HUES6 (cell line): ENCODE data around the gene CCDC92.

Experiments used
- H3K27ac ChIP-seq: 2 replicates; pipeline ENCODE4 v1.7.0; 2013; ENCODE audit warnings: low read depth, mild to moderate bottlenecking, low read length, inconsistent platforms
- H3K27me3 ChIP-seq: 2 replicates; pipeline ENCODE4 v1.6.1; 2013; ENCODE audit warnings: low read length; ENCODE audit not compliant: control insufficient read depth, insufficient read depth
- H3K36me3 ChIP-seq: 2 replicates; pipeline ENCODE4 v1.6.1; 2013; ENCODE audit warnings: low read length; ENCODE audit not compliant: control insufficient read depth, insufficient read depth
- H3K4me1 ChIP-seq: 2 replicates; pipeline ENCODE4 v1.6.1; 2013; ENCODE audit warnings: low read length; ENCODE audit not compliant: control insufficient read depth, insufficient read depth
- H3K4me3 ChIP-seq: 2 replicates; pipeline ENCODE4 v1.5.1; 2013; ENCODE audit warnings: low read depth, low read length
- H3K9ac ChIP-seq: one replicate; pipeline ENCODE4 v1.6.1; 2013; ENCODE audit warnings: mild to moderate bottlenecking, low read length
- H3K9me3 ChIP-seq: 2 replicates; pipeline ENCODE4 v1.6.1; 2013; ENCODE audit warnings: low read depth, low read length; ENCODE audit not compliant: control insufficient read depth, insufficient read depth

Gene CCDC92

DNA sequence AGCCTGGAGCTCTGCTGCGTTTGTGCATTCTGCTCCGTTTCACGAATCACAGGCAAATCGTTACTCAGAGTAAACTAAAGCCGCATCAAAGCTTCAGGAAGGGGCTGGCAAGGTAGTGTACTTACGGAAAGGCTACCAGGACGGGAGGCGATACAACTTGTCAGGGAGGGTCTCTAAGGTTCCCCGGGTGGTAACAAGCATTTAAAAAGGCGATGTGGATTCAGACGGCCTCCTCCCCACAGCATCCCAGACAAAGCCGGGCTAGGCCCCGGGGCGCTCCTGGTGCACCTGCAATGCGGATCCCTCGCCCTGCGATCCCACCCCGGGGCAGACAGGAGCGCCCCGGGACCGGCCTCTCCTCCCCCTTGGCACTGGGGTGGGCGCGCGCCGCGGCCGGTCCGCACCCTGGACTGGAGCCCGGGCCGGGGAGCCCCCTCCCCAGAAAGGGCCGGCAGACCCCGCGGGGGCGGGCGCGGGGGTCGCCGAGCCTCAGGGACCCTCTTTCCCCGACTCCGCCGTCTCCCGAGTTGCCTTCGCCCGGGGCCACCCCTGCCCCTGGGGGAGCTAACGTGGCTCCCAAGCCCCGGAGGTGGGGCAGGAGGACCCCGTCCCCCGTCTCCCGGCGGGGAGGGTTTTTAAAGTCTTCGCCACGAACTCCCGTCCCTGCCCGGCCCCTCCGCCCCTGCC is 718 bp downstream of the CCDC92 start:
- H3K4me1 ChIP-seq, result peaks cover 4% of the 10 kb centered on the region
- H3K36me3 ChIP-seq, result peaks cover 5% of the 10 kb centered on the region
- H3K27ac ChIP-seq, result no peak overlapping the region
- peaks cover 76% of the 10 kb centered on the region for H3K27me3 ChIP-seq
- H3K9ac ChIP-seq, result peak overlapping the region; percentile 38
- peak overlapping the region; percentile 14 for H3K4me3 ChIP-seq
- H3K9me3 ChIP-seq, result no peaks in the 10 kb centered on the region

DNA sequence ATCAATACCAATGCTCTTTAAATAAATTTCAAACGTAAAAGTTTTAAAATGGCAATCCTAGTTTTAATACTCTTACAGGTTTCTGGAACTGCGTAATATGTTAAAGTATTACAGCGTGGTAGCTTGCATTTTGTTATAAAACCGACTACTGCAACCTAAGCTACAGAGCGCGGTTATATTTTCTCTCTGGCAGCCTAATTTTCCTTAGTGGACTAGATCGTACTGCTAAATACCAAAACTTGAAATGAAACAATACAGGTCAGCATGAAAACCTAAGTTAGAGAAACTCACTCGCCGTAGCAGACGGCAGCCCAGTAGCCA is 1.2 kb downstream of the CCDC92 start:
- no peak overlapping the region for H3K9ac ChIP-seq
- peaks cover 81% of the 10 kb centered on the region for H3K27me3 ChIP-seq
- H3K4me1 ChIP-seq, result peaks cover 4% of the 10 kb centered on the region
- no peaks in the 10 kb centered on the region for H3K9me3 ChIP-seq
- no peak overlapping the region for H3K27ac ChIP-seq
- peak overlapping the region; percentile 14 for H3K4me3 ChIP-seq
- peaks cover 3% of the 10 kb centered on the region for H3K36me3 ChIP-seq

DNA sequence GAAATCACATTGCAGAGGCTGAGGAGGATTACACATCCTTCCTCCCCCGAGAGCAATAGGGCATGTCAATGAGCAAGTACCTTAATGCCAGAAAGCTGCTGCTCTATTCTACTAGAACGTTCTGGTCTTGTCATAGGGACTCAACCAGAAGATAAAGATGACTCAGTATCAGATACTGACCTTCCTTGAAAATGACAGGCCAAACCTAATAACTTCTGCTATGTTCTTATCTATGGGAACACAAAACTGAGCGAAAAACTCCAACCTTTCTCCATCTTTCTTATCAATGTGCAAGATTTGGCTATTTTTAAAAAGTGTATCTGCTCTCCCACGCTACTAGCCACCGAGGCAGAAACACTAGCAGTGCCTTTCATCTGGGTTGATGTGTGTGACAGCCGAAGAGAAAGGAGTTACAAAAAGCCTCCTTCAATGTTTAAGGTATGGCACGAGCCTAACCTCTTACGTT is 5.5 kb downstream of the CCDC92 start:
- no peak overlapping the region for H3K4me3 ChIP-seq
- no peak overlapping the region for H3K9ac ChIP-seq
- H3K27me3 ChIP-seq, result peaks cover 96% of the 10 kb centered on the region
- H3K36me3 ChIP-seq, result no peaks in the 10 kb centered on the region
- no peaks in the 10 kb centered on the region for H3K9me3 ChIP-seq
- no peaks in the 10 kb centered on the region; the same call in 1 of the 2 replicates for H3K4me1 ChIP-seq
- no peak overlapping the region for H3K27ac ChIP-seq

DNA sequence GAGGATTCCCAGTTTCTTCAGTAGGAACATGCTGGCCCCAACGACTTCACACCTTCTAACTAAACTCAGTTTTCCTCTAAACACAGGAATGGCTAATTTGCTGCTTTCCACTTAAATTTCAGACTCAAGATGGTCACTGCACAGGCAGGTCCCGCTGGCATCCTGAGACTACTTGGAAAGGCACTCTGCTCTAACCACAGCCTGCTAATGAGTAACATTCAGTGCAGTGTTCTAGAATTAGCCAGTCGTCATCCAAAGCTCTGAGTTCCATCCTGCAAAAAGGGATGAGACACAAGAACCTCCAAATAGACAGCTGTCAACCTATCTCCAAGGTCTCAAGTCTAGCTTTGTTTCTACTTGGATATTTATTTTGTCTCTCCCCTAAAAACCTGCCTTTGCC is 6.0 kb downstream of the CCDC92 start:
- H3K9me3 ChIP-seq, result no peaks in the 10 kb centered on the region
- no peak overlapping the region for H3K9ac ChIP-seq
- H3K27ac ChIP-seq, result no peak overlapping the region
- no peaks in the 10 kb centered on the region; the same call in 1 of the 2 replicates for H3K4me1 ChIP-seq
- H3K36me3 ChIP-seq, result no peaks in the 10 kb centered on the region
- peaks cover 100% of the 10 kb centered on the region for H3K27me3 ChIP-seq
- no peak overlapping the region for H3K4me3 ChIP-seq

DNA sequence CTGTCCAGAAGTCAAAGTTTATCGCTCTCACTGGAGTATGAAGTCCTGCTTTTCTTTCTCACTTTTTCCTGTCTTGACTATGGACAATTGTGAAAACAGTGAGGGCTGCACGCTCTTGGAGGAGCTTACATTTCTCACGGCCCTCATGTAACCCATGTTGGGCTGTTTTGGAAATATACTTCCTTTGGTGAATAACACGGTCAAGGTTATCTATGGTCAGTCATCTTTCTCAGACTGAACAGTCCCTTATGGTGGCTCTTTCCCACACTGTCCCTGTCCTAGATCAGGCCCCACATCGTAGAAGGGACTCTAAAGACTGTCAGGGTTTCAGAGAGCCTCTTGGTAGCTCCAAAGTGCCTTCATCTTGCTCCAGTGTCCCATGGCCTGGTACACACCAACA is 7.2 kb downstream of the CCDC92 start:
- Histone ChIP-seq H3K36me3 (no peaks in the 10 kb centered on the region), H3K27me3 (peaks cover 100% of the 10 kb centered on the region), H3K4me3 (no peak overlapping the region), H3K9me3 (no peaks in the 10 kb centered on the region), H3K4me1 (no peaks in the 10 kb centered on the region), H3K27ac (no peak overlapping the region), H3K9ac (no peak overlapping the region)

DNA sequence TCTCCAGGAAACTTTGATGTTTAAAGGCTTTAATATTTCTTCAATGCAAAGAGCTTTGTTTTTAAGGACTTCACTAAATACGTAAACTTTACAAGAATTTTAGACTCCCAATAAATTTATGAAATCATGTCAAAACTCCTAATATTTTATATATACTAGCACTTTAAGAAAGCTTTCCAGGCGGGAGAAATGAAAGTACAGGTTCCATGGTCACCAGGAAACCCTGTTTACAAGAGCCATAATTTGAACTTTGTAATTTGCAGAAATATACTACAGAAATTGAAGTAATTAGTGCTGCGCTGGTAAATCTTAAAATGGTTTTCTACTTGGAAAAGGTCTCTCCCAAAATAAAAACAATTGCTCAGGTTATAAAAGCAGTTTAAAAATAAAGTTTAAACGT is 8.8 kb downstream of the CCDC92 start:
- H3K36me3 ChIP-seq, result no peaks in the 10 kb centered on the region
- peaks cover 99% of the 10 kb centered on the region for H3K27me3 ChIP-seq
- no peak overlapping the region for H3K4me3 ChIP-seq
- H3K4me1 ChIP-seq, result no peaks in the 10 kb centered on the region
- H3K9ac ChIP-seq, result no peak overlapping the region
- H3K27ac ChIP-seq, result no peak overlapping the region
- no peaks in the 10 kb centered on the region for H3K9me3 ChIP-seq

DNA sequence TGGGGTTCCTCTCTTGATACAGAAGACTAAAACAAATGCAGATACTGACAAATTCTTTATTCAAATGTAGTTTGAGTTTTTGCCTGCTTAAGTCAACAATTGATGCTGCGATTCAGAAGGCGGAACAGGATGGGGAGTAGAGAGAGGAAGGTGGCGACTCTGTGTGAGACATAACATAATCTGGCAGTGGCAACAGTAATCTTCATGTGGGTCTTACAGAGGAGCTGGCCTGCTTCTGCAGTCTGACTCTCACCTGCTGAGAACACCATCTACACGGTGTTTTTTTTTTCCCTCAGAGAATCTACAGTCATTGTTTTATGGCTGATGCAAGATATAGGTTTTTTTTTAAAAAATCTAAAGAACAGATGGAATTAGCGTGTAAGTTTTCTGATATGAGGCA is 10.1 kb downstream of the CCDC92 start:
- peaks cover 93% of the 10 kb centered on the region for H3K27me3 ChIP-seq
- no peak overlapping the region for H3K27ac ChIP-seq
- no peak overlapping the region for H3K9ac ChIP-seq
- no peaks in the 10 kb centered on the region for H3K4me1 ChIP-seq
- no peak overlapping the region for H3K4me3 ChIP-seq
- H3K36me3 ChIP-seq, result no peaks in the 10 kb centered on the region
- no peaks in the 10 kb centered on the region for H3K9me3 ChIP-seq

DNA sequence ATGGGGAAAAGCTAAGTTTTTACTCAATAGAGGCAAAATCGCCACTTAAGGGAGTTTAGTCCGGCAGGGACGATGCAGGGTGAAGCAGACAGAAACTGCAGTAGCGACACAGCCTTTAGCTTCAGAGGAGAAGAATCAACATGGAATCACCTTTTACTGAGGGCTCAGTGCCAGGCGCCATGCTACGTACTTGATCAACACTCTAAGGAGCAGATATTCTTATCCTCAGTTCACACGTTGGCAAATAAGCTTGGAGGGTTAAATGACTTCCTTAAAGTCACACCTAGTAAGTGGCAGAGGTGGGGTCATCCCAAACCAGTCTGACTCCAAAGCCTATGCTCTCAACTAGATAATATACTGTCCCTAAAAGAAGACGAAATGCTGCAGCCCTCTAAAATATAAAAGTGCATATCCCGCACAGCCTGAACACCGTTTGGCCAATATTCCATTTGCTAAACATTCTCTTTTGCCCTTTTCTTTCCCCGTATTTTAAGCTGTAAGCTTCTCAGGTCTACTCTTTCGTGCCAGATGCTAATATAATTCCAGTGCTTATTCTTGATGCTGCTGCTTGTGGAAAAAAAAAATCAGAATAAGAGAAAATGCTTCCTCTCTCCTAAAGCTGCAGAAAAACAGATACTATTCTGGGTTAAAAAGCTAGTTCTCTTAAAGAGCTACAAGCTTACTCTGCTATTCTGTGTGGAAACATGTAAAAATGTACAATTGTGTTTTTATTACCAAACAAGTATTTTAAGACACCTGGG is 10.9 kb downstream of the CCDC92 start:
- no peak overlapping the region for H3K9ac ChIP-seq
- H3K27me3 ChIP-seq, result peaks cover 90% of the 10 kb centered on the region
- H3K36me3 ChIP-seq, result no peaks in the 10 kb centered on the region

DNA sequence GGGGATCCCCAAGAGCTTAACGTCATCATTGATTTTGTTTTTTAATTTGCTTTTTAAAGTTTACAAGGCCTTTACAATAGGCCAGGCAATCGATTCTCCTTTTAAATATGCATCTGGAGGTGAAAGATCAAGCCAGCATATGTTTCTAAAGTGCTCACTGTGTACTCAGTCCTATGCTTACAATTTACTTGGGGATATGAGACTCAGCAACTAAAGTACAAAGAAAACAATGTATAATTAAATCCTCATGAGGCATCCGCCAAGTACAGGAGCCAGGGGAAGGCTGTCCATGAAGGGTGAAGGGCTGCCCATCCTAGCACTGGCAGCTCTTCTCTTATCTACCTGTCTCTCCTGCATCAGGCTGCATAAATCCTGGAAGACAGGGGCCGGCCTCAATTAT is 11.8 kb downstream of the CCDC92 start:
- peaks cover 90% of the 10 kb centered on the region for H3K27me3 ChIP-seq
- no peaks in the 10 kb centered on the region for H3K9me3 ChIP-seq

More for the DNA sequence above, 10.9 kb downstream of the CCDC92 start:
- H3K4me1 ChIP-seq, result no peaks in the 10 kb centered on the region
- no peak overlapping the region for H3K4me3 ChIP-seq
- H3K27ac ChIP-seq, result no peak overlapping the region
- no peaks in the 10 kb centered on the region for H3K9me3 ChIP-seq

DNA sequence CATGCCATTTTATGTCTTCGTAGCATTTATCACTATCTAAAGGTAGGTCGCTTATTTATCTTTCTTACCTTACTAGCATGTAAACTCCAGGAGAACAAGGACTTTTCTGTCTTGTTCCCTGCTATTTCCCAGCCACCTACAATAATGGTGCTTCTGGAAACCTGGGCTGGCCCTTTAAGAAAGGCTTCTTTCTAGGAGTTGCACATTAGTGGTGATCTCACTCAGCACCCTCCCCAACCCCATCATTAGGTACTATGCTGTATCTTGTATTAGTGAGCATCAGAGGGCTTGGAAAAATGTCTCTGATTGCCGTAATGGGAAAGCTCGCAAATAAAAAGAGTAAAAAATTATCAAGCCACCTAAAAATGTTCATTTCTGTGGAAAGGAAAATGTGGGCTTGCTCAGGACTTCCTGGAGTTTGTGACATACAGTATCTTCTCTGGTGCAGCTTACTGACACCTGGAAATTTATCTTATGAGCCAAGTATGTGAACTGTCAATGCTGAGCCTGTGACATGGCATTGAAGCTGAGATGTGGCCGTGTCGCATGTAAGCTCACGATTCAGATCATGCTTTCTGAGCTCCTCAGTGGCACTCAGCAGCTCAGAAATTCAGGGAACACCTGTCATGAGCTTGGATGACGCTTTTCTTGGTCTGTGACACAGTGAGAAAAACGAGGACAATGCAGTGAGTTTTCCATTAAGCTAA is 12.4 kb downstream of the CCDC92 start:
- H3K4me1 ChIP-seq, result no peaks in the 10 kb centered on the region
- no peak overlapping the region for H3K9ac ChIP-seq
- no peak overlapping the region for H3K4me3 ChIP-seq
- H3K36me3 ChIP-seq, result no peaks in the 10 kb centered on the region
- no peak overlapping the region for H3K27ac ChIP-seq
- peaks cover 90% of the 10 kb centered on the region for H3K27me3 ChIP-seq
- H3K9me3 ChIP-seq, result no peaks in the 10 kb centered on the region

More for the DNA sequence above, 11.8 kb downstream of the CCDC92 start:
- no peaks in the 10 kb centered on the region for H3K36me3 ChIP-seq
- no peak overlapping the region for H3K9ac ChIP-seq
- no peak overlapping the region for H3K27ac ChIP-seq
- H3K4me3 ChIP-seq, result no peak overlapping the region
- no peaks in the 10 kb centered on the region for H3K4me1 ChIP-seq

DNA sequence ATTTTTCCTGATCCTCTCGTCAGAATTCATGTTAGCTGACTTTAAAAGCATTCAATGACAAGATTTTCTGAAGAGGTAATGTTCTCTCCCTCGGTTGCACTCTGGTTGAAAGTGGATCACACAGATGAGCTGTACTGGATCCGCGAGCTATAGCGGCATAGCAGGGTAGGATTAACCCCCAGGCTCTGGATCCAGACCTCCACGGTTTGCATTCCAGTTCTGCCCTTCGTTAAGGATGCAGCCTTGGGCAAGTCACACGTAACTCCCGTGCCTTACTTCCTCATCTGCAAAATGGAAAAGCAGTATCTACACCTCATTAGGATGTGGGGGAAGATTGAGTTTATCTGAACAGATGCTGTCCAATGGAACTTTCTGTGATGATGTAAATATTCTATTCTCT is 13.8 kb downstream of the CCDC92 start:
- peaks cover 85% of the 10 kb centered on the region for H3K27me3 ChIP-seq

More for the DNA sequence above, 13.8 kb downstream of the CCDC92 start:
- H3K9ac ChIP-seq, result no peak overlapping the region
- H3K27ac ChIP-seq, result no peak overlapping the region
- H3K9me3 ChIP-seq, result no peaks in the 10 kb centered on the region
- no peaks in the 10 kb centered on the region for H3K36me3 ChIP-seq
- H3K4me3 ChIP-seq, result no peak overlapping the region
- no peaks in the 10 kb centered on the region for H3K4me1 ChIP-seq
